Activated CD4-positive, alpha-beta T cell treated with anti-CD3 and anti-CD28 coated beads, Interleukin-2, amount 10 ng/mL, durations not matched to agents 7 days and 5 days (primary cell): ENCODE measurements around the gene BTN2A1. TPM values are rescaled to one million over a fixed set of nuclear protein-coding genes. Genes with fewer than 3 reads are reported as not detected.
"Not testable (repeated sequence)": the region's sequence is repeated elsewhere in the genome, so short reads cannot be mapped to it uniquely, and the experiment has no call there.

ENCODE experiments used
- CTCF ChIA-PET: fragments of 350-600 bp; sonication (Branson Sonifier 250); formaldehyde crosslinking; loops from one replicate; lab custom pipeline; 2021; ENCODE audit warnings: antibody characterized with exemption; lab: Charles Lee
- POLR2A ChIA-PET: fragments of 350-600 bp; sonication (Branson Sonifier 250); formaldehyde crosslinking; loops from one replicate; lab custom pipeline; 2021; ENCODE audit warnings: antibody characterized with exemption; lab: Charles Lee
- DNase-seq: peaks from one replicate; pipeline ENCODE4 v3.0.0-alpha.2; 2020
- H3K27ac Mint-ChIP-seq: one replicate; pipeline ENCODE4 v1.8.0; 2021; ENCODE audit warnings: mild to moderate bottlenecking, moderate library complexity, mixed read lengths
- H3K27me3 Mint-ChIP-seq: one replicate; pipeline ENCODE4 v1.8.0; 2021; ENCODE audit warnings: mixed read lengths
- H3K36me3 Mint-ChIP-seq: one replicate; pipeline ENCODE4 v1.8.0; 2021; ENCODE audit warnings: low read depth, mixed read lengths
- H3K4me1 Mint-ChIP-seq: one replicate; pipeline ENCODE4 v1.8.0; 2021; ENCODE audit warnings: mixed read lengths
- H3K4me3 Mint-ChIP-seq: one replicate; pipeline ENCODE4 v1.8.0; 2021; ENCODE audit warnings: mild to moderate bottlenecking, moderate library complexity, mixed read lengths
- H3K9me3 Mint-ChIP-seq: one replicate; pipeline ENCODE4 v1.8.0; 2021; ENCODE audit warnings: mixed read lengths
- total RNA-seq, 2 experiments: library from RNA; stranded (reverse); gene quantifications; one replicate each; pipeline ENCODE4 v1.2.3, GENCODE V29; 2021

BTN2A1 gene
- total RNA-seq, 2 experiments from 2014 or later, result 33.7 to 34.3 TPM

- ChIA-PET CTCF (interaction anchor here (0.8 kb wide), 1 partner anchor 88 kb away, joined by 3 read pairs; no protein-coding TSS in a partner anchor), POLR2A (interaction anchor here (0.6 kb wide), 1 partner anchor 56 kb away, joined by 4 read pairs; no protein-coding TSS in a partner anchor)
- DNase-seq, result peak; percentile 62
- Mint-ChIP-seq H3K4me1 (peaks cover 6% of the 10 kb centered on the region), H3K4me3 (no peak overlapping the region), H3K9me3 (peaks cover 22% of the 10 kb centered on the region), H3K27me3 (no peaks in the 10 kb centered on the region), H3K36me3 (peaks cover 19% of the 10 kb centered on the region), H3K27ac (no peak overlapping the region)
Observed at GRCh38 chr6:26421259-26422144, 36.3 kb upstream of the BTN2A1 start.

- H3K4me1 Mint-ChIP-seq, result peaks cover 11% of the 10 kb centered on the region
- H3K27ac Mint-ChIP-seq, result no peak overlapping the region
- POLR2A ChIA-PET, result no interaction called here
- no peaks in the 10 kb centered on the region for H3K27me3 Mint-ChIP-seq
- peaks cover 13% of the 10 kb centered on the region for H3K36me3 Mint-ChIP-seq
- no peak overlapping the region for H3K4me3 Mint-ChIP-seq
- CTCF ChIA-PET, result no interaction called here
- no peak for DNase-seq
- peaks cover 17% of the 10 kb centered on the region for H3K9me3 Mint-ChIP-seq
Observed at GRCh38 chr6:26422329-26422728, 35.4 kb upstream of the BTN2A1 start.

GRCh38 chr6:26426691-26427450, 30.9 kb upstream of the BTN2A1 start:
- Mint-ChIP-seq H3K27ac (no peak overlapping the region), H3K4me1 (peaks cover 12% of the 10 kb centered on the region), H3K36me3 (no peaks in the 10 kb centered on the region), H3K27me3 (no peaks in the 10 kb centered on the region), H3K9me3 (no peaks in the 10 kb centered on the region), H3K4me3 (no peak overlapping the region)
- no peak for DNase-seq
- ChIA-PET CTCF (interaction anchor here (0.6 to 1.4 kb wide), 4 partner anchors 20 to 86 kb away, joined by 3 to 5 read pairs (median 4); no protein-coding TSS in a partner anchor), POLR2A (interaction anchor here (0.6 kb wide), 1 partner anchor 60 kb away, joined by 4 read pairs; no protein-coding TSS in a partner anchor)

GRCh38 chr6:26427451-26427809, 30.3 kb upstream of the BTN2A1 start:
- ChIA-PET CTCF (interaction anchor here (1.1 to 1.4 kb wide), 3 partner anchors 19 to 86 kb away, joined by 3 to 4 read pairs (median 3); no protein-coding TSS in a partner anchor), POLR2A (no interaction called here)

GRCh38 chr6:26428206-26428605, 29.5 kb upstream of the BTN2A1 start:
- ChIA-PET POLR2A (no interaction called here), CTCF (interaction anchor here (0.6 to 1.4 kb wide), 3 partner anchors 18 to 122 kb away, joined by 3 to 5 read pairs (median 4); no protein-coding TSS in a partner anchor)
- no peaks in the 10 kb centered on the region for H3K27me3 Mint-ChIP-seq
- H3K27ac Mint-ChIP-seq, result no peak overlapping the region
- peaks cover 12% of the 10 kb centered on the region for H3K4me1 Mint-ChIP-seq
- H3K4me3 Mint-ChIP-seq, result no peak overlapping the region
- peaks cover 2% of the 10 kb centered on the region for H3K9me3 Mint-ChIP-seq
- no peak for DNase-seq
- H3K36me3 Mint-ChIP-seq, result no peaks in the 10 kb centered on the region

More at GRCh38 chr6:26427451-26427809, 30.3 kb upstream of the BTN2A1 start:
- no peaks in the 10 kb centered on the region for H3K27me3 Mint-ChIP-seq
- H3K4me3 Mint-ChIP-seq, result no peak overlapping the region
- peaks cover 12% of the 10 kb centered on the region for H3K4me1 Mint-ChIP-seq
- H3K9me3 Mint-ChIP-seq, result peaks cover 2% of the 10 kb centered on the region
- no peaks in the 10 kb centered on the region for H3K36me3 Mint-ChIP-seq
- DNase-seq, result no peak
- H3K27ac Mint-ChIP-seq, result no peak overlapping the region

- Mint-ChIP-seq H3K4me1 (peaks cover 6% of the 10 kb centered on the region), H3K36me3 (peaks cover 9% of the 10 kb centered on the region), H3K27me3 (no peaks in the 10 kb centered on the region), H3K27ac (no peak overlapping the region), H3K9me3 (peaks cover 12% of the 10 kb centered on the region), H3K4me3 (no peak overlapping the region)
- no peak for DNase-seq
- ChIA-PET CTCF (no interaction called here), POLR2A (no interaction called here)
Observed at GRCh38 chr6:26430787-26431186, 27.0 kb upstream of the BTN2A1 start.

GRCh38 chr6:26431258-26432172, 26.2 kb upstream of the BTN2A1 start:
- H3K9me3 Mint-ChIP-seq, result peaks cover 12% of the 10 kb centered on the region
- H3K4me1 Mint-ChIP-seq, result peaks cover 6% of the 10 kb centered on the region
- POLR2A ChIA-PET, result no interaction called here
- DNase-seq, result no peak
- H3K36me3 Mint-ChIP-seq, result peaks cover 9% of the 10 kb centered on the region
- no peak overlapping the region for H3K4me3 Mint-ChIP-seq
- CTCF ChIA-PET, result no interaction called here
- no peak overlapping the region for H3K27ac Mint-ChIP-seq
- H3K27me3 Mint-ChIP-seq, result no peaks in the 10 kb centered on the region

GRCh38 chr6:26432627-26433201, 25.0 kb upstream of the BTN2A1 start:
- H3K27me3 Mint-ChIP-seq, result no peaks in the 10 kb centered on the region
- no peak overlapping the region for H3K4me3 Mint-ChIP-seq
- POLR2A ChIA-PET, result no interaction called here
- no peaks in the 10 kb centered on the region for H3K4me1 Mint-ChIP-seq
- H3K9me3 Mint-ChIP-seq, result peaks cover 12% of the 10 kb centered on the region
- CTCF ChIA-PET, result no interaction called here
- peaks cover 9% of the 10 kb centered on the region for H3K36me3 Mint-ChIP-seq
- H3K27ac Mint-ChIP-seq, result no peak overlapping the region
- no peak for DNase-seq

GRCh38 chr6:26433680-26434079, 24.1 kb upstream of the BTN2A1 start:
- H3K36me3 Mint-ChIP-seq, H3K4me3 Mint-ChIP-seq, POLR2A ChIA-PET, H3K4me1 Mint-ChIP-seq, H3K27me3 Mint-ChIP-seq, CTCF ChIA-PET, DNase-seq, H3K27ac Mint-ChIP-seq: not testable (repeated sequence)
- H3K9me3 Mint-ChIP-seq, result peaks cover 12% of the 10 kb centered on the region

- POLR2A ChIA-PET, result no interaction called here
- CTCF ChIA-PET, result interaction anchor here (0.6 to 1.9 kb wide), 4 partner anchors 61 to 114 kb away, joined by 3 to 5 read pairs (median 4); no protein-coding TSS in a partner anchor
- Mint-ChIP-seq H3K27ac (no peak overlapping the region), H3K4me1 (peaks cover 18% of the 10 kb centered on the region), H3K36me3 (peaks cover 9% of the 10 kb centered on the region), H3K4me3 (no peak overlapping the region), H3K27me3 (no peaks in the 10 kb centered on the region), H3K9me3 (peaks cover 12% of the 10 kb centered on the region)
- no peak for DNase-seq
Observed at GRCh38 chr6:26436018-26436417, 21.7 kb upstream of the BTN2A1 start.

GRCh38 chr6:26437550-26437949, 20.2 kb upstream of the BTN2A1 start:
- H3K27ac Mint-ChIP-seq, result peak overlapping the region; percentile 3
- H3K9me3 Mint-ChIP-seq, result peaks cover 10% of the 10 kb centered on the region
- peaks cover 9% of the 10 kb centered on the region for H3K36me3 Mint-ChIP-seq
- DNase-seq, result no peak
- peaks cover 27% of the 10 kb centered on the region for H3K4me1 Mint-ChIP-seq
- no peak overlapping the region for H3K4me3 Mint-ChIP-seq
- ChIA-PET POLR2A (no interaction called here), CTCF (no interaction called here)
- no peaks in the 10 kb centered on the region for H3K27me3 Mint-ChIP-seq

GRCh38 chr6:26438000-26438399, 19.8 kb upstream of the BTN2A1 start:
- Mint-ChIP-seq H3K27me3 (no peaks in the 10 kb centered on the region), H3K36me3 (peaks cover 9% of the 10 kb centered on the region), H3K27ac (no peak overlapping the region), H3K9me3 (peaks cover 10% of the 10 kb centered on the region), H3K4me3 (no peak overlapping the region), H3K4me1 (peaks cover 32% of the 10 kb centered on the region)
- ChIA-PET CTCF (no interaction called here), POLR2A (no interaction called here)
- DNase-seq, result no peak
